ENCODE measurements around the gene TGFB2. TPM values are rescaled to one million over a fixed set of nuclear protein-coding genes. Genes with fewer than 3 reads are reported as not detected.

Gene TGFB2
- total and polyA plus RNA-seq, 2 experiments from 2014 or later: 0.97 to 1.3 TPM

DNA sequence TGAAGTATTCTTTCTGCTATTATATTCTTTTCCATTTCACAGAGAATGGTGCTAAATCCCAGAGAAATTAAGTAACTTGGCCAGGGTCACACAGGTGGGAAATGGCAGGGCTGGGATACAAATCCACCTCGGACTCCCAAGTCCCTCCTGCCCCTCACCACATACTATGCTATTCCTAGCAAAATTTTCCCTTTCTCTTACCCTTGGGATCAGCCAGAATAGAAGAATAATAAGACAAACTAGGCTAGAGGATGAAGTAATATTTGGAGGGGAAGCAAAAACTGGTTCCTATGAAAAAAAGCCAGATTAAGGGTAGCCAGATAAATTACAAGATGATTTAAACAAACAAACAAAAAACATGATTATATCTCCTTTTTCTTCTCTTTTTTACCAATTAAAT, 62.5 kb downstream of the TGFB2 start:
- no peaks in the 10 kb centered on the region for H3K27me3 ChIP-seq (replicated peaks; ENCODE audit: insufficient read depth)
- H2AFZ ChIP-seq: no peak overlapping the region
- H3K36me3 ChIP-seq (ENCODE audit: low read depth): no peaks in the 10 kb centered on the region
- H3K4me2 ChIP-seq (ENCODE audit: unreplicated experiment): no peak overlapping the region
- TF ChIP-seq EZH2 (IDR thresholded peaks at IDR 0.05; ENCODE audit: insufficient read depth, poor library complexity, severe bottlenecking): no peak
- no peak for TF ChIP-seq EZH2phosphoT487 (IDR thresholded peaks at IDR 0.05; ENCODE audit: insufficient read depth, low read depth)
- no peak for DNase-seq
- peaks cover 31% of the 10 kb centered on the region for H3K4me1 ChIP-seq (ENCODE audit: insufficient read depth)
- H3K9ac ChIP-seq: no peak overlapping the region
- no peaks in the 10 kb centered on the region for H3K9me2 ChIP-seq (ENCODE audit: insufficient read depth)
- H3F3A ChIP-seq (ENCODE audit: insufficient read depth): peaks cover 33% of the 10 kb centered on the region
- H3K27ac ChIP-seq: no peak overlapping the region
- in situ Hi-C loops (cut with MboI): no loop called here
- WGBS, 2 experiments (ENCODE audit: low coverage in 1 of 2, low lambda C conversion rate in 2 of 2, missing lambda C conversion rate in 2 of 2): 4 to 13% methylated on average over 1 of the region's 1 CpG
- H3K4me3 ChIP-seq: no peak overlapping the region
- H3K79me2 ChIP-seq (ENCODE audit: insufficient read depth): no peaks in the 10 kb centered on the region
- H3K9me3 ChIP-seq (ENCODE audit: low read depth): no peaks in the 10 kb centered on the region
- no peaks in the 10 kb centered on the region for H4K20me1 ChIP-seq (ENCODE audit: insufficient read depth)

DNA sequence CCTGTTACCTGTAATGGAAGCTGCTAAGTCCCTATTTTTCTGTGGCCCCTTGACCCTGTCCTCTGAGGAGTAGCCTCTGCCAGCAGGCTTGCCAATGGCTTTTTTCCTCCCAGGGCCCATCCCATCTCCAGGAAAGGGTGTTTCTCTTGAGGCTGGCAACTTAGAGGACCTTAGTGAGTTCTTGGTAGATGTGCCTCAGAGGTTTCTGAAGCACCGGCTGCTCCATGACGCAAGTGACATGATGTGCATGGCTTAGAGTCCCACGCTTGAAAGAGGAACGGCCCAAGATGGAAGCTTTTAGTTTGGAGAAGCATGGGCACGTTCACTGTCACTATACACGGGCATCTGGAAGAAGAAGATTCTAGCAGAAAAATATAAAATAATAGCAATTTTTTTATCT, 63.0 kb downstream of the TGFB2 start:
- Histone ChIP-seq H3K79me2 (ENCODE audit: insufficient read depth) (no peaks in the 10 kb centered on the region), H2AFZ (no peak overlapping the region), H3K27me3 (replicated peaks; ENCODE audit: insufficient read depth) (no peaks in the 10 kb centered on the region), H3K9me2 (ENCODE audit: insufficient read depth) (no peaks in the 10 kb centered on the region), H3K27ac (no peak overlapping the region), H3F3A (ENCODE audit: insufficient read depth) (peaks cover 33% of the 10 kb centered on the region), H3K9ac (no peak overlapping the region), H3K36me3 (ENCODE audit: low read depth) (no peaks in the 10 kb centered on the region), H3K4me3 (no peak overlapping the region), H3K9me3 (ENCODE audit: low read depth) (no peaks in the 10 kb centered on the region), H3K4me2 (ENCODE audit: unreplicated experiment) (no peak overlapping the region), H3K4me1 (ENCODE audit: insufficient read depth) (peaks cover 31% of the 10 kb centered on the region), H4K20me1 (ENCODE audit: insufficient read depth) (no peaks in the 10 kb centered on the region)
- WGBS, 2 experiments (ENCODE audit: low coverage in 1 of 2, low lambda C conversion rate in 2 of 2, missing lambda C conversion rate in 2 of 2): 87 to 88% methylated on average over 6 of the region's 6 CpGs
- in situ Hi-C loops (cut with MboI): no loop called here
- TF ChIP-seq EZH2 (IDR thresholded peaks at IDR 0.05; ENCODE audit: insufficient read depth, poor library complexity, severe bottlenecking) (no peak), EZH2phosphoT487 (IDR thresholded peaks at IDR 0.05; ENCODE audit: insufficient read depth, low read depth) (no peak)
- DNase-seq: no peak

DNA sequence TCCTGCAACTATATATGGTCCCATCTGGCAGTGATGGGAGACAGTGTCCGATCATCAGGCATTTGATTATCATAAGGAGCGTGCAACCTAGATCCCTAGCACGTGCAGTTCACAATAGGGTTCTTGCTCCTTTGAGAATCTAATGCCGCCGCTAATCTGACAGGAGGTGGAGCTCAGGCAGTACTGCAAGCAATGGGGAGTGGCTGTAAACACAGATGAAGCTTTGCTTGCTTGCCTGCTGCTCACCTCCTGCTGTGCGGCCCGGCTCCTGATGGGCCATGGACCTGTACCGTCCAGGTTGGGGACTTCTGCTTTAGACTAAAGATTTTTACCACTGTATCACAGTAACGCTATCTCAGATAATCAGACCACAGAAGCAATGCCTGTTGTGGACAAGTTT, 63.8 kb downstream of the TGFB2 start:
- Histone ChIP-seq H4K20me1 (ENCODE audit: insufficient read depth) (no peaks in the 10 kb centered on the region), H3K9me2 (ENCODE audit: insufficient read depth) (no peaks in the 10 kb centered on the region), H3K36me3 (ENCODE audit: low read depth) (no peaks in the 10 kb centered on the region), H3K4me2 (ENCODE audit: unreplicated experiment) (no peak overlapping the region), H3F3A (ENCODE audit: insufficient read depth) (peaks cover 33% of the 10 kb centered on the region), H3K27me3 (replicated peaks; ENCODE audit: insufficient read depth) (no peaks in the 10 kb centered on the region), H3K9ac (no peak overlapping the region), H3K9me3 (ENCODE audit: low read depth) (no peaks in the 10 kb centered on the region), H3K27ac (no peak overlapping the region), H3K4me1 (ENCODE audit: insufficient read depth) (peaks cover 31% of the 10 kb centered on the region), H3K4me3 (no peak overlapping the region), H3K79me2 (ENCODE audit: insufficient read depth) (no peaks in the 10 kb centered on the region), H2AFZ (no peak overlapping the region)
- whole genome bisulfite sequencing, 2 experiments (ENCODE audit: low coverage in 1 of 2, low lambda C conversion rate in 2 of 2, missing lambda C conversion rate in 2 of 2): 89 to 93% methylated on average over 9 of the region's 9 CpGs
- in situ Hi-C loops (cut with MboI): no loop called here
- DNase-seq: no peak
- TF ChIP-seq EZH2 (IDR thresholded peaks at IDR 0.05; ENCODE audit: insufficient read depth, poor library complexity, severe bottlenecking) (no peak), EZH2phosphoT487 (IDR thresholded peaks at IDR 0.05; ENCODE audit: insufficient read depth, low read depth) (no peak)

DNA sequence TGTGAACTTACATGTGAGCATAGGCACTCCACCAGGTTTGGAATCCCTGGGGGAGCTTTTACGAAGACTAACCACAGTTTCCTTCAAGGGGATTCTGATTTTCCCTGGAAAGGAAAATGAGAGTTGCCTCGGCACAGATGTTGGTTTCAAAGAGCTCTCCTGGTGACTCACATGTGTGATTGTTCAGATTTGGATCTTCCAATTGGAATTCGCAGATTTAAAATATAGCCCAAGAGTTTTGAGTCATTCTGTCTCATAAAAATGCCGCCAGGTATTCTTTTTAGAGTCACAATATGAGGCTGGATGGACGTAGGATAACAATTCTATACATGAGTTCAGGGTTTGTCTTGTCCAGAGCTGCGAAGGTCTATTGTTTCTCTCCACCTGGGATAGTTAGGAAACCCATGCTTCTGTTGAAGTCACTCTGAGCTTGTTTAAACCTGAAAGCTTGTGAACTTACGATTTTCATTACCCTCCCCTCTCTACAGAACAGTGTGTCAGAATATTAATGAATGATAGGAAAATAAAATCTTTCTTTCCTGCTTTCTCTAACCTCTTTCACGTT, 64.9 kb downstream of the TGFB2 start:
- H3K27ac ChIP-seq: no peak overlapping the region

More for the DNA sequence above, 64.9 kb downstream of the TGFB2 start:
- 52 to 59% methylated on average over 8 of the region's 8 CpGs for WGBS, 2 experiments (ENCODE audit: low coverage in 1 of 2, low lambda C conversion rate in 2 of 2, missing lambda C conversion rate in 2 of 2)
- H3K36me3 ChIP-seq (ENCODE audit: low read depth): no peaks in the 10 kb centered on the region
- H3K9me2 ChIP-seq (ENCODE audit: insufficient read depth): no peaks in the 10 kb centered on the region
- no peak overlapping the region for H3K4me3 ChIP-seq
- in situ Hi-C loops (cut with MboI): no loop called here
- H2AFZ ChIP-seq: no peak overlapping the region
- H4K20me1 ChIP-seq (ENCODE audit: insufficient read depth): no peaks in the 10 kb centered on the region
- H3F3A ChIP-seq (ENCODE audit: insufficient read depth): peaks cover 33% of the 10 kb centered on the region
- H3K27me3 ChIP-seq (replicated peaks; ENCODE audit: insufficient read depth): no peaks in the 10 kb centered on the region
- no peak overlapping the region for H3K4me2 ChIP-seq (ENCODE audit: unreplicated experiment)
- no peaks in the 10 kb centered on the region for H3K79me2 ChIP-seq (ENCODE audit: insufficient read depth)
- no peak overlapping the region for H3K9ac ChIP-seq
- peak; percentile 62 for DNase-seq
- H3K9me3 ChIP-seq (ENCODE audit: low read depth): no peaks in the 10 kb centered on the region
- no peak for TF ChIP-seq EZH2 (IDR thresholded peaks at IDR 0.05; ENCODE audit: insufficient read depth, poor library complexity, severe bottlenecking)
- TF ChIP-seq EZH2phosphoT487 (IDR thresholded peaks at IDR 0.05; ENCODE audit: insufficient read depth, low read depth): no peak
- peaks cover 31% of the 10 kb centered on the region for H3K4me1 ChIP-seq (ENCODE audit: insufficient read depth)

Measured in GM23248 (cell line).